ENCODE measurements around the gene RERG.

Gene RERG

DNA sequence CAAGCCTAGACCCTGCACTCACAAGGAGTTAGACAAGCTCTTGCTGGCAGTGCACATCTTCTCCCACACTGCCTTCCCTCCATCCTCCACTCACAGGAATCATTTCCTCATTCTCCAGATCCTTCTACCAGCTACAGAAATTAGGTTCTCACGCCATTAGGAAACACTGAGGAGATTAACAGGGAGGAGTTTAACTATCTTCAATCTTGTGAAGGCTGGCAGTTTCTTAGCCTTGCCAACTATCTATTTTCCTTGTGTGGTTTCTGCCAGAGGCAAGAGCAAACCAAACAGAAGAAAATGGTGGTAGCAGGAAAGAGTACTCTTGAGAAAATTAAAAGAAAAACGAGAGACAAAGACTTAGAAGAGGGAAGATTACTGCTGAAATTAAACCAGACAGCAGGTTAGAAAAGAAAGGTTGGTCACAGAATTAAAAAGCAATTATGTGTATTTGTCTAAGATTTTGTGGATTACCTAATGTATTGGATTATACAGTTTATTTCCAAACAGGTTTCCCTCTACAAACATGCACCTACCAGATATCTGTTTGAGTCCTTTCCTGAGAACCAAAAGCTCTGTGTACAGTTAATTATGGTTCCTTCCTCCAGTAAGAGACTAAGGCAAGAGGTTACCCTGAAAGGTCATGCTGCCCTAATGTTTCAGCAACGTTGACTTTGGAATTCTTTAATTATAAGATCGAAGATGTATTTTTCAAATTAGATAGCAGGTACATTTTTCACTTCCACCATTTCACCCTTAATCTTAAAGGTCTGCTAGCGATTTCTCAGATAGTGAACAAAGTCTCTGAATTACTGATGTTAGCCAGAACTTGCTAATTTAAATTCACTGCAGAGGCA lies 5.0 kb downstream of the RERG start:
- DNase-seq = no peak

DNA sequence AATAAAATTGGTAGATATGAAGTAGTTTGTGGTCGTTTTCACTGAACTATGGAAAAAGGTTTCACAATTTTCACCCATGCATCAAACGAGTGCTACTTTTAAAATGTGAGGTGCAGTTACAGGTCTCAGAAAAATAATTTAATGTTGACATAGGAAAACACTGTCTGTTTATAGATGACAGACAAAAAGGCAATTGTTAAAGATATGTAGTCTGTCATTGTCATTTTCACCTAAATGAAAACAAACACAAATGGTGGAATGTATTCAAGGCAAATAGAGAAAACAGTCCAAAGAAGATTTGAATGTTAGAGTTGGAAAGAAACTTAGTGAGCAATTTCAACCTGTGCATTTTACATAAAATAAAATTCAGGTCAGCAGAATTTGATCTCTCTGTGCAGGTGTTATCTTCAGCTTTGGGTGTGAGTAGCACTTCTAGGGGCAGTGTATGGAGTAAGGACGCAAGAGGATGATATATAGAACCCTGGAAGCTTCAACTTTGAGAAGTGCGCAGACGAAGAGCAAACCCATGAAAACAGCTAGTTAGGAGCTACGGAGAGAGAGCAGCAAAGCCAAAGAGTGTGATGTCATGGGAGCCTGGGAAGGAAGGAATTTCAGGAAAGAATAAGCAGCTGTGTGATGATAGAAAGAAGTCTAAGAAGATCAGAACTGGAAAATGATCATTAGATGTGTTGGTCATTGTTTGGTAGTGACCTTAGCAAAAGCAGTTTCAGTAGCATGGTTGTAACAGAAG lies 6.2 kb downstream of the RERG start:
- DNase-seq = no peak

DNA sequence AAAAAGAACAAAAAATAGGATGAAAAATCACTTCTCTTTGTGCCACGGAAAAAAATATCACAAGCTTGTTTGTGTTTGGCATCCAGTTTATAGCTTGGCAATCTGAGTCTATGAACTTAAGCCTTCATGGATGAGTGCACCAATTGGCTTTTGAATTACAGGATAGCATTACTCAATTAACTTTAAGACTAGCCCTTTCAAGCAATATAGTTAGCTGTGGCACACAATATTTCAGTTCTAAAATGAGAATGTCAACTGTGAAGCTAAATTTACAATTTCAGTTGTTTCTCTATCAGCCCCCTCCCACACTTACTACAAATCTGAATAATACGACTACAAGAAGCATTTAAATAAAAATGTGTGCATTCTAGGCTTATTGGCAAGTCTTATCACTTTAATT lies 8.3 kb downstream of the RERG start:
- DNase-seq = no peak

DNA sequence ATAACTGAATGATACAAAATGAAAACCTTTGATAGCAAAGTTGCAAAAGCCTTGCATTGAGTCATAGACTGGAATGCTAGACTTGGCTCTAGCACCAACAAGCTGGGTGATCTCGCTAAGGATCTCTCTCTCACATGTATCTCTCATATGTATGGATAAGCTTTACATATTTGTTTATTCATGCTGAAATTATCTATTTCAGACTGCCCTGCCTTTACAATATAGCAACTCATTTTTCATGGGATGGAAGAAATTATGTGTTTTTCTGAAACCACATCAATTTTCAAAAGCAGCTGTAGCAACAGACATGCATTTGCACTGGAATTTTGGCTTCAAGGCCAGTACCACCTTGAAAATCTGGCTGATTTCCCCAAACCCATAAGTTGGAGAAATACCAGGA lies 11.4 kb downstream of the RERG start:
- DNase-seq = no peak

DNA sequence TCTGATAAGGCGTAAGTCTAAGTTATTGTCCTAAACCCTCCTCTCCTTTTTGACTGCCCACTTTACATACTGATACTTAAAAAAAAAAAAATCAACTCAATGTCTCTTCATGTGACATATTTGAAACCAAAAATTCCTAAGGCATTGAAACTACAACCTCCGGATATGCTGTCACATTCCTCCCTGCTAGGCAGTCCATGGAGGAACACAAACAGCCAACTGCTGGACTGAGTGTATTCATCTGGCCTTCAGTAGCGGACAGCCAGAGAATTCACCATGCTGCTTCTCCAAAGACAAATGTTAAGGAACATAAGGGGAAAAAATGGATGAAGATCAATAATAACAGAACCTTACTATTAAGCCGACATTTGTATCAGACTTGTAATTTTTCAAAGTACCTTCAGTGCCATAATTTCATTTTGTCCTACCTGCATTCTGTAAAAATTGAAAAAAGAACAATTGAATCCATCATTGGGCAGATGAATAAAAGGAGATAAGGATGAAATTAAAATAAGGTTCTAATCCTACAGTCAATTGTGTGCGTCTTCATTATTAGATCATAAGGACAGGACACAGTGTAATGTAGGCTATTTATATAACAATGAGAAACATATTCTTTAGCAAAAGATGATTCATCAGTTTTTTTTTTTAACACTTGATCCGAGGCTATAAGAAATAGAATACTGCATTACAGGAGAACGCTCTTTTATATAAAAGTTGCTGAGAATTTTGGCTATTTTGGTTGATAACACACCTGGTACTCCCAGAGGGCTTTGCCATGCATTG lies 12.2 kb downstream of the RERG start:
- DNase-seq = no peak

DNA sequence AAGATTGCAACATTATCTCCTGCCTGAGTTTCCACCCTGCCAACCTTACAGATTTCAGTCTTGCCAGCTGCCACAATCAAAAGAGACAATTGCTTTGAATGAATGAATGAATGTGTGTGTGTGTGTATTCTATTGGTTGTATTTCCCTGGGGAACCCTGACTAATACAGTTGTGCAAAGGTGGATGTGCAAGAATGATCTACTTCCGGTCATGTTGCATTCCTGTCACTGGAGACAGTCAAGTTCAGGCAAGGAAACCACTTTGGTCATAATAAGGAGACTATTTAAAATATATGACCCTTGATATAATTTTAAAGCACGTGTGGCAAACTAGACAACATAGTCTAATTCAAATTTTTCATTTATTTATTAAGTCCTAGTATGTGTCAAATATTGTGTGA lies 13.1 kb downstream of the RERG start:
- no peak for DNase-seq

DNA sequence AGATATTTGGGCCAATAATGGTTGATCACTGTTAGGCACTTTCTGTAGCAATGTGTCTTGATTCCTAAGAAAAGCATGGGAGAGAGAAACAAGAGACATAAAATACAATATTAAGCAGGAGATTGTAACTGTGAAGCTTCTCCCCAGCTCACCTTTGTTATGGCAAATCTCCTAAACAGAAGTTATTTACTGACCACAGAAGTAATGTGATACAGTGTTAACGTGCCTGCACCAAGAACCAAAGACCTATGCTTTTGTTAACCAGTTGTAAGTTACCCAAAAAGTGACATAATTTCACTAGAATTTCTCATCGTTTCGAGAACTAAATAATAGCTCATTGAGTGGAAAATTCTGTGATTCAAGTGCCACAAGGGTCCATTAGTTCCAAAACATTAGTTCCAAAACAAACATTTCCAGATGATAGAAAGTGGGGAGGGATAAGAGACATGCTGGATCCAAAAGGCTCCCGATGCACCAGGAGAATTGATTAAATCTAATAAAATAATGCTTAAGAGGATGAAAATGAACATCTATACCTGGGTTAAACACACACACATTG lies 14.3 kb downstream of the RERG start:
- no peak for DNase-seq

DNA sequence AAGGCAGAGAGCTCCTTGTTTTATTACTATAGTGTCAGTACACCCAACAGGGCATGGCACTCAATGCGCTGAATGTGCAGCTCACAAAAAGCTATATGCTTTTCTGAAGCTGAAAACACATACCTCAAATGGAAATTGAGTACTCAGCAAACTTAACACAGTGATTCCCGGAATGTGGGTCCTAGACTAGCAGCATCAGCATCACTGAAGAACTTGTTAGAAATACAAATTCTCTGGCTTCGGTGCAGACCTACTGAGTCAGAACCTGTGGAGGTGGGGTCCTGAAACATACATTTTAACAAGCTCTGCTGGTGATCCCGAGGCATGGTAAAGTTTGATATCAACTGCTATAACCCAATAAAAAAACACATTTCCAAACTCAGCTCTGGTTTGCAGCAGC lies 14.9 kb downstream of the RERG start:
- no peak for DNase-seq

DNA sequence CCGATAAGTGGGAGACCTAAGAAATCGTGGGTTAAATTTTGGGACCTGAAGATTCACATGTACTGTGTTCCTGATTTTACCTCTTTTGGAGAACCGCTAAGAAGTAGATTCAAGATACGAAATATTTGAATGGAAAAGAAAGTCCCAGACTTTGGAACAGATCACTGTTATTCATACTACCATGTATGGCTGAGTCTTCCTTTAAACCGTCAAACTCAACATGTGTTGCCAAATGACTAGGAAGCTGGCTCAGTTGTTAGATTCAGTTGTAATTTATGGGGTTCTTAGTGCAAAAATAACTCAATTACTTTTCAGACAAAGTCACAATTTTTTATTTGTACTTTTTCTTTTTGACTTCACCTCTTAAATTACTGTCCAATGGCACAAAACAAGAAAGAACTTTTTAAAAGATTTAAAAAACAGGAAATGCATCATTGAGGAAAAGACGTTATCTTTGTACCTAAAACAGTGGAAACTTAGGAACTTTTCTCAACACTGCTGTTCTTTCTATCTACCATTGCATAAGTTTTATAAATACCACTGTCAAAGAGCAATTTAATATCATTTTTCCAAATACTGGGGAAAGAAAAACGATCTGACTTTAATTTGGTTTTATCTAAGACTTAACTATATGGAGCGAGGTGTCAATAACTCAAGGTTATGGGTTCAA lies 15.7 kb downstream of the RERG start:
- DNase-seq = no peak

DNA sequence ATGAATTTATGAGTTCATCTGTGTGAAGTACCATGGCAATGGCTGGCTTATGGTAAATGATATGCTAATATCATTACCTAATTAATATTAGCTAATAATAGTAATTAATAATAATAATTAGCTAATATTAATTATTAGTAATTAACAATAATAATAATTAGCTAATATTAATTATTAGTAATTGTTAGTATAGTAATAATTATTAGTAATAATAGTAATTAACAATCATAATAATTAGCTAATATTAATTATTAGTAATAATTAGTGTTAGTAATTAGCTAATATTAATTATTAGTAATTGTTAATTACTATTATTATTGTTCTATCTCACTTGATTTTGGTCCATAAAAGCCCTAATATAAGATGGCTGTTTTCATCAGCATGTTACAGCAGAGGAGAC lies 19.8 kb downstream of the RERG start:
- DNase-seq = no peak

DNA sequence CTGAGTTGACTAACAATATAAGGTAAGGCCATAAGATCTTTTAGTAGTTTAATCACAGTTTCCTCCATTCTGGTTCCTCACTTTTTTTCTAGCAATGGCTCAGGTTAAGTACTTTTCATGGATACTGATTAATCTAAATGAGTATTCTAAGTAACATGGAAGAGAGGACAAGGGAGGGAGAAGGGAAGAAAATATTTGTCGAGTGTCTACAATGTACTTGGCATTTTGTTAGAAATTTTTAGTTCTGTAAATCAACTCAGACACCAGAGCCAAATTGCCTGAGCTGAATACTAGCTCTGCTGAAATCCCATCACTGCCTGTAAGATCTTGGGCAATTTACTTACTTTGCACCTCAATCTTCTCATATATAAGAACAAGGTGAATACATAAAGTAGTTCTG lies 20.2 kb downstream of the RERG start:
- no peak for DNase-seq

DNA sequence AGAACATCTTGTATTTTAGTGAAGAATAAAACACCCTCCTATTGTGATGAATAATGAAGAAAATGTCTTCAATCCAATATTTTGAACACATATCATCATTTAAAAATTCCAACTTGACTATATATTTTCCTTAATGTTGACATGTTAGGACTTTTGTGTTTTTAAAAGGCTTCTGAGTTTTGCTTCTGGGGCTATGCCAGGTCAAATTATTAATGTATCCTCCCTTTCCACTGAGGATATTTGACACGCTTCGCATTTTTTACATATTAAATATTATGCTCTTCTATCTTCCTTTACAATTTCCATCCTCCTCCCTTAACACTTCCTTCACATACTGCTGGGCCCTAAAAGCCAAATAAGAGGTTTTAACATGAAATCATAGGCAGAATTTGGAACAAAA lies 20.6 kb downstream of the RERG start:
- DNase-seq = no peak

DNA sequence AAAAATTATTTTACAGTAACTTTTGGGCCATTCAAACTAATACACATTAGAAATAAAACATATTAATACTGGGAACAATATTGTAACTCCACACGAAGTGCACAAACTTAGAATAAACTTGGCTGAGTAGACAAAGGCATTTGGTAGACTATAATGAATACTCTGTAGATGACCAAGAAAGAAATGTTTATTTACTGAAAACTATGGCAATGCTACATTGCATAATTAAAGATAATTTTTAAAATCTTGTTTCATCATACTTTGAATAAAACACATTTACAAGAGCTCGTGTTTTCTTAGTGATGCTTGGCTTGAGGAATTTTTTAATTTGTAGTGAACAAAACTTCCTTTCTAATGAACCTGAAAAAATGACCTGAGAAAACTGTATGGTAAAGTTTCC lies 21.3 kb downstream of the RERG start:
- DNase-seq = no peak

DNA sequence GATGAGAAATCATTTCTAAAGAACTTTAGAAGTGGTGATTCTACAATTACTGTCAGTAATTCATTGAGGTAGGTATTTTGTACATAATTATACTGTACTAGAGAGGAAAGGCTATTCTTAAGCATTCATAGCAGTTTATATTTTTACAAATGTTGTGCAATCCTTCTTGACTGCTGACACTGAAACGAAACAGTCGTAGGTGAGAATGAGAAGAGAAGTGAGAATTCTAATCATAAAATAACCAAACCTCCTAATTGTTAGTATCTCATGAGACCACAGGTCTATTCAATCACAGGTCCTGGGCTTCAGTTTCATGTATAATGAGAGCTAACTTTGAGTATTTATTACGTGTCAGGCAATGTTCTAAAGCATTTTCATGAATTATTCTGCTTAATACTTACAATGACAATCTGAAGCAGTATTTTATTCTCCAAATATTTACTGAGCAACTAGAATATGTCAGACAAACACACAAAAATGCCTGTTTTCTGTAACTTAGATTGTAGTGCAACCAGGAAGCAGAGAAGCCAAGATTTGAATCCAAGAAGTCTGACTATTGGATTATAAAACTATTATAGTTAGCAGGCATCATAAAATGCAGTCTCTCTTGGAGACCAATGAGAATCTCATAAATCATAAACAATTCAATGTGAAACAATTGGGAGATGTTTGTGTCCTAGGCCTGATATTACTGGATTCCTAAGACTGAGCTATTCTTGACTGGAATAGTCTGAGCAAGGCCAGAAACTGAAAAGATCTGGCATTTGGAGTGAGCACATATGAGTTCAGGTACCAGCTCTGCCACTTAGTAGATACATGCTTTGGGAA lies 24.3 kb downstream of the RERG start:
- DNase-seq = no peak

DNA sequence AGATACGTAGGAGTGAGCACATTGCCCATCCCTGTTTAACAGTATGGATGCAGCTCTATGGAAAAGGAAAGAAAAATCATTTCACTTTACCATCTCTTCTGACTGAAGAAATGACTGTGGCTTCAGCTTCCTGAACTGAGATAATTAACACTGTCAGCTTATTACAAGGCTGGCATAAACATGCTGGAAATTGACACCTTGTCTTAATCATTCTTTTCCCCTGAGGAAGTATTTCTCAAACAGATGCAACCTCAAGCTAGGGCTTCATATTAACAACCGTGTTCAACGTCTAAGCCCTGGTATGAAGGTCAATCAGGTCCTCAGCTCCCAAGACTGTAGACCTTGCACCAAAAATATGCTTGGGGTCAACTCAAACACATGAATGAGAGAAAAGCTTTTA lies 25.0 kb downstream of the RERG start:
- no peak for DNase-seq

DNA sequence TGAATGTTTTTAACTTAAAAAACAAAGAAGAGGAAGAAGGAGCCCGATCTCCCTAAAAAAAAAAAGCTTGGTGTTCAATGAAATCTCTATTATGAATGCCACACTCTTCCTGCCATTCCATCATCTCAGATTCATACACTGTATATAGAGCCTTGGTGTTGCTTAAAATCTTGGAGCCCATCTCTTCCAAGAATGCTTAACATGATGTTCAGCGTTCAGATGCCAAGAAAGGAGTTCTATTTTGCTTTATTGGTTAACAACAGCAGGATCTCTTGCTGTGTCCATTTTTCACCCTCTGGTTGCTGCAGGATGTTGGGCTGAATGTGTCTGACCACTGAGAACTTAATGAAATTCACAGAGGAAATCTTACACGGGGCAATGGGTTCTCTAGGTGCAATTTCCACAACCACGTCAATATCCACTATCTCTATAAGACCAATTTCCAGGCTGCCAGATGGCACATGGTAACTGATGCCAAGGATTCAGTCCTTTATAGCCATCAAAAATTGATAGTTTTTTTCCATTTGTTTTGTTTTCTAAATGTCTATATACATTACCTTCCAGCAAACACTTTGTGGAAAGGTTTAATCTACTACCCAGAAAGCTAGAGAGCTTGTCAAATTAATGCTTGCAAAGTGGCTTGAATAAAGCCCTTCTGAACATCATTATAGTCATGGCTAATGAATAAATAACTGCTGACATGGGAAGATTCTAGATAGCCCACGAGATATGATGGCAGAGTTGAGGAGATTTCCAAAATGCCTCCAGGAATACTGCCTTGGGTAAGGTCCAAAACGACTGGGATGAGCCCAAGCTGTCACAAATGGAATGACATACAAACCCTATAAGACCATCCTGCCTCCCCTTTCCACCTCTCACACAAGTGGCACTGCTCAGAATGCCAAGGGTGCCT lies 26.5 kb downstream of the RERG start:
- DNase-seq = no peak

DNA sequence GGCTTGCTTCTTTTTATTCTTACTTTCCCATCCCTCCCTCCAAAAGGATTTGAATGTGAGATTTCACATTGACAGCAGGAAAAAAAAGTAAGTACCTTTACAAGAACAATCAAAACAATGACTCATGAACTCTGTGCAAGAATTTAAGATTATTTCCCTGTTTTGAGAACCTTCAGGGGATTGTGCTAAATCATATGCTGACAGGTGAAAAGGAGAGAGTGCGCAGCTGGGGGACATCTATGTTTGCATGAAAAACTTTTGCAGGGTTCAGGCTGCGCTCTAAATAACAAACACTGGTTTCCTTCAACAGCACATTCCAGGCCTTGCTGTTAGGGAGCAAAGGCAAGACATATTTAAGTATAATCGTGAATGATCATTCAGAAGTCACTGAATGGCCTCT lies 27.3 kb downstream of the RERG start:
- no peak for DNase-seq

DNA sequence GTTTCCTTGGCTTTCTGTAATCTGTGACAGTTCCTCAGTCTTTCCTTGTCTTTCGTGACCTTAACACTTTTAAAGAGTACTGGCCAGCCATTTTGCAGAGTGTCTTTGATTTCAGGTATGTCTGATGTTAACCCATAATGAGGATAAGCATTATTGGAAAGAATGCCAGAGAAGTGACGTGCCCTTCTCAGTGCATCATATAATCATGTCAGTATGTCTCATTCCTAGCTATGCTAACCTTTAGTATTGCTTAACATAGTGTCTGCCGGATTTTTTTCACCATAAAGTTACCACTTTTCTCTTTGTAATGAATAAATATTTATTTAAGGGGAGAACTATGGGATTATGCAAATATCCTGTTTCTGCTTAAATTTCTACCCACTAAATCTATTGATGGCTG lies 28.5 kb downstream of the RERG start:
- no peak for DNase-seq

DNA sequence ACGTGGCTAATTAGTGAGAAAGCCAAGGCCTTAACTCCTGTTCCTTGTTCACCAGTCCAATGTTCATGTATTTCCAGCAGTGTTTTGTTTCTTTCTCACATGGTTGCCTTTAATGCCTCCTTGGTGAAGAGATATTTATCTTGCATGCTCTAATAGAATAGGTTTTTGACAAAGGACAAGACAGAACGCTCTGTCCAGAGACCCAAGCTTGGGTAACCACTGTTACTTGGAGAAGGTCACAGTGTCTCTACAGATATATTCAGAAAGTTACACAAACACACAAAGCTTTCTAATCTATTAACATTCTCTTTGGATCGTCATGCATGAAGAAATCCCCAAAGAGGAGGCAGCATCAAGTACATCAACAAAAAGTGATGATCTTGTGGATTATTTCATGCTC lies 33.1 kb downstream of the RERG start:
- no peak for DNase-seq

DNA sequence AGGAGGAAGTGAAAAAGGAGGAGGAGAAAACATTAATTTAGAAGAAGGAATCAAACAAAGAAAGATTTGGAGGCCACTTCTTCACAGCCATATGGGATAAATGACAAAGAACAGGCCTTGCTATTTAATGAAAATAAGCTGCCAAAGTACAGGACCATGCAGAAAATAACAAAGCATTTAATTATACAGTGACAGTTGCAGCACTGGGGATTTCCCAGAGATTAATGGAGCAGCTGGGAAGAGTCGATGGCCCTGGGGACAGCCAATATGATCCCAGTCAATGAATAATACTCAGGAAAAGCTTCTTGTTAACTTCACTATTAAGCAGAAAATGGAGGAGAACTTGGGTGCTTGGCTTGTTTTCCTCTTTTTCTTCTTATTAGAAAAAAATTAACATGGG lies 34.6 kb downstream of the RERG start:
- no peak for DNase-seq

DNA sequence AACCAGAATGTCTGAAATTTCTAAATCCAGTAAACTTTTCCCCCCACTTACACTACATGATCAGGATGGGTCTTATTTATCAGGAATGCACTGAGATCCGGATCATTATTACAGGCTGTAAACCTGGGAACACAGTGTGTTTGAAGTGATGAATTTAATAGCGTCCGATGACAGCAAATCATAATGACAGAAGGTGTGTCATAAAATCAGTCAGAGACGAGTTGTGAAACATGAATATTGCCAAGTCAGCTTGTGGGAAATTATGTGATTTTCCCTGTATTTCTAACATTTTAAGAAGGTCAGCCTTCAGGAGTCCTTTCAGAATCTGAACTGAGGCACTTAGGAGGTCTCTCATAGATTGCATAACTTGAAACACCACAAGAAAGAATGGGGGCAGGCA lies 36.7 kb downstream of the RERG start:
- DNase-seq = no peak
